GM12878 (cell line): ENCODE results near the gene ARID3A. TPM values are rescaled to one million over a fixed set of nuclear protein-coding genes. Genes with fewer than 3 reads are reported as not detected.

Source experiments
- ATAC-seq: fragments of 200-7000 bp; cut with Tn5 transposase; 3 replicates; pipeline ENCODE4 v1.9.1; 2020; ENCODE audit warnings: mild to moderate bottlenecking, moderate library complexity
- BruUV-seq: library from RNA; stranded (reverse); fragments of 400-500 nt; replicated peaks from 2 replicates; lab custom pipeline; 2021; lab: Mats Ljungman, UMichigan
- CTCF ChIA-PET: fragments of 300-600 bp; sonication (Branson Sonifier 250); formaldehyde crosslinking; extraction: SDS; loops from one replicate; lab custom pipeline; 2021; ENCODE audit warnings: inconsistent platforms; lab: Yijun Ruan, JAX
- POLR2A ChIA-PET: fragments of 350-600 bp; formaldehyde crosslinking; extraction: SDS; loops from one replicate; lab custom pipeline; 2021; ENCODE audit warnings: inconsistent platforms; lab: Charles Lee
- RAD21 ChIA-PET: fragments of 300-600 bp; sonication (Branson Sonifier 250); formaldehyde crosslinking; loops from one replicate; lab custom pipeline; 2023; ENCODE audit warnings: antibody characterized with exemption; ENCODE audit not compliant: unreplicated experiment; lab: Charles Lee
- SMC1A ChIA-PET: fragments of 300-600 bp; sonication (Branson Sonifier 250); formaldehyde crosslinking; loops from one replicate; lab custom pipeline; 2023; ENCODE audit not compliant: unreplicated experiment, uncharacterized antibody; lab: Charles Lee
- DNase-seq: peaks from one replicate; pipeline ENCODE4 v3.0.0-alpha.2; 2011; ENCODE audit warnings: low read depth, low spot score
- FAIRE-seq: peaks from 3 replicates; lab custom pipeline; 2011; peaks lifted over from hg19 to GRCh38; lab: Jason Lieb, UNC
- H2AFZ ChIP-seq: 2 replicates; pipeline ENCODE4 v1.6.0; 2011; ENCODE audit warnings: low read depth, low read length, control low read depth; ENCODE audit not compliant: control insufficient read depth
- H3K27ac ChIP-seq: 2 replicates; pipeline ENCODE4 v1.5.1; 2011; ENCODE audit warnings: control low read depth; ENCODE audit not compliant: control insufficient read depth, insufficient read depth
- H3K27me3 ChIP-seq, 2 experiments: replicated peaks in 1 of 2; 2 replicates each; pipeline versions ENCODE4 v1.6.0 to v1.6.1; 2011; ENCODE audit warnings: low read length in 1 of 2; ENCODE audit not compliant: control insufficient read depth in 2 of 2, insufficient read depth in 2 of 2
- H3K36me3 ChIP-seq, 2 experiments: 2 replicates each; pipeline ENCODE4 v1.5.1; 2011; ENCODE audit warnings: low read length in 1 of 2; ENCODE audit not compliant: control insufficient read depth in 2 of 2, insufficient read depth in 2 of 2
- H3K4me1 ChIP-seq: 2 replicates; pipeline ENCODE4 v1.6.1; 2011; ENCODE audit warnings: mild to moderate bottlenecking, low read length, moderate library complexity, mixed read lengths; ENCODE audit not compliant: control insufficient read depth, insufficient read depth
- H3K4me2 ChIP-seq: 2 replicates; pipeline ENCODE4 v1.6.0; 2011; ENCODE audit warnings: control low read depth; ENCODE audit not compliant: control insufficient read depth, insufficient read depth
- H3K4me3 ChIP-seq: fragments of 200-600 bp; sonication (generic); 2 replicates; pipeline ENCODE4 v1.5.1; 2016
- H3K79me2 ChIP-seq: 2 replicates; pipeline ENCODE4 v1.6.0; 2011; ENCODE audit warnings: low read length; ENCODE audit not compliant: control insufficient read depth, insufficient read depth
- H3K9ac ChIP-seq: 2 replicates; pipeline ENCODE4 v1.8.0; 2011; ENCODE audit warnings: low read length, control low read depth, mixed read lengths; ENCODE audit not compliant: control insufficient read depth, insufficient read depth
- H3K9me3 ChIP-seq: replicated peaks from 3 replicates; pipeline ENCODE4 v1.5.1; 2011; ENCODE audit warnings: mild to moderate bottlenecking, low read length; ENCODE audit not compliant: control insufficient read depth, insufficient read depth
- H4K20me1 ChIP-seq: 2 replicates; pipeline ENCODE4 v1.6.0; 2011; ENCODE audit not compliant: control insufficient read depth, insufficient read depth
- CHD2 ChIP-seq: IDR thresholded peaks from 2 replicates; pipeline ENCODE4 v1.6.1; 2011; ENCODE audit warnings: low read depth, low read length, improper control_type of control experiment, borderline replicate concordance
- DPF2 ChIP-seq: fragments of 450-650 bp; IDR thresholded peaks from 2 replicates; pipeline ENCODE4 v1.6.1; 2017; ENCODE audit warnings: mild to moderate bottlenecking
- NFIC ChIP-seq: IDR thresholded peaks from 2 replicates; pipeline ENCODE4 v1.6.1; 2012; ENCODE audit warnings: low read depth, mild to moderate bottlenecking, inconsistent platforms, low read length, moderate library complexity
- NR2C1 ChIP-seq: fragments of 450-650 bp; IDR thresholded peaks from 2 replicates; pipeline ENCODE4 v1.6.1; 2017; ENCODE audit warnings: antibody characterized with exemption, mild to moderate bottlenecking, moderate library complexity
- NR2F1 ChIP-seq: fragments of 450-650 bp; conservative IDR thresholded peaks from 2 replicates; pipeline ENCODE4 v1.6.1; 2017; ENCODE audit warnings: mild to moderate bottlenecking
- POLR2A ChIP-seq: IDR thresholded peaks from 2 replicates; pipeline ENCODE4 v1.6.1; 2011; ENCODE audit warnings: low read depth, mild to moderate bottlenecking, low read length
- ZNF24 ChIP-seq: fragments of 450-650 bp; IDR thresholded peaks from 2 replicates; pipeline ENCODE4 v1.6.1; 2017; ENCODE audit warnings: antibody characterized with exemption, mild to moderate bottlenecking
- ZZZ3 ChIP-seq: IDR thresholded peaks from 2 replicates; pipeline ENCODE4 v1.6.1; 2011; ENCODE audit warnings: low read depth; ENCODE audit not compliant: control insufficient read depth, insufficient read length
- WGBS: methylation state at CpG from one replicate; pipeline ENCODE4 v1.1.6; 2016; ENCODE audit warnings: low lambda C conversion rate; ENCODE audit not compliant: insufficient replicate concordance, insufficient coverage; ENCODE audit errors: missing lambda C conversion rate; 5-methylcytosine and 5-hydroxymethylcytosine counted together
- in situ Hi-C: fragments of 300-500 bp; cut with MboI; formaldehyde crosslinking; loops from 9 replicates; pipeline ENCODE4 v1.14.3; 2018; ENCODE audit warnings: mixed read lengths
- intact Hi-C: fragments of 100-400 bp; cut with micrococcal nuclease; formaldehyde crosslinking; loops from one replicate; pipeline ENCODE4 v1.14.2; 2022; ENCODE audit not compliant: unreplicated experiment
- polyA plus RNA-seq, 11 experiments: library from polyadenylated mRNA; depleted of rRNA in 4 of 11; unstranded in 6 of 11; stranded (reverse) in 5 of 11; fragments of >200 nt; fragmentation: Nextera tagmentation in 4 of 11; fragmentation: Illumina TruSeq in 1 of 11; extraction: Ambion mirVana in 4 of 11; extraction: Trizol in 1 of 11; gene quantifications; 1 replicate in 1 of 11; 2 replicates in 10 of 11; pipeline versions ENCODE4 v1.2.1 to v1.2.3, GENCODE V29; 2011 to 2016; ENCODE audit warnings: inconsistent platforms in 2 of 11, missing spikeins in 2 of 11, low read depth in 1 of 11
- total RNA-seq, 4 experiments: library from RNA; depleted of rRNA in 3 of 4; stranded (reverse); fragments of >200 nt in 3 of 4; fragmentation: Illumina TruSeq in 1 of 4; extraction: Trizol in 1 of 4; gene quantifications; 2 replicates each; pipeline versions ENCODE4 v1.2.1 to v1.2.3, GENCODE V29; 2013 to 2021

The ARID3A gene
- total and polyA plus RNA-seq, 10 of the 15 experiments (the other 5 are each of a cell fraction or from before 2014, with no cell fraction given), result 0.76 to 70.0 (median 16.7) TPM

DNA sequence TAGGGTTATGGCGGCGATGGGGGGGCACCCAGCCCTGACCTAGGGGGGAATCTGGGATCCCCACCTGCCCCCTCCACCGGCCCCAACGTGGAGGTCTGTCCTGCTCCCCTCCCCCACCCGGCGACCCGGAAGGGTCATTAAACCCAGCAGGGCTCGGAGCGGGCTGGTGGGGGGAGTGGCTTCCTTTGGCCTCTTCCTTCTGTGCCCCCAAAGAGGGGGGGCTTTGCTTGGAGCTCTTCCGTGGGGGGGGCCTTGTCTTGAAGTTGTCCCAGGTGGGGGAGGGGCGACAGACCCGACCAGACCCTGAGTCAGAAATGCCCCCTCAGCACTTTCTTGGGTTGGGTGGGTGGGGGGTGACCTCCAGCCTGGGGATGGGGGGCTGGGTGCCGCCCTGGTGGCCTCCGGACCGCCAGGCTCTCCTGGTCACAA, 1.5 kb downstream of the ARID3A start:
- POLR2A ChIA-PET, result interaction anchor here (0.8 to 1.1 kb wide), 2 partner anchors 9 to 54 kb away, joined by 3 to 5 read pairs; no protein-coding TSS in a partner anchor
- no peaks in the 10 kb centered on the region for H3K9me3 ChIP-seq
- H3K27ac ChIP-seq, result peak overlapping the region; percentile 96
- TF ChIP-seq CHD2, result 0 out of 2 replicates have a peak, but pooled peaks have one; percentile 48
- TF ChIP-seq NFIC, result no peak
- 0 out of 2 replicates have a peak, but pooled peaks have one; percentile 26 for TF ChIP-seq NR2F1
- no peak for TF ChIP-seq ZZZ3
- no peak for TF ChIP-seq ZNF24
- peak; percentile 50 for TF ChIP-seq NR2C1
- TF ChIP-seq DPF2, result 0 out of 2 replicates have a peak, but pooled peaks have one; percentile 5
- 0 out of 2 replicates have a peak, but pooled peaks have one; percentile 10 for TF ChIP-seq POLR2A
- peak overlapping the region; percentile 84 for H3K4me2 ChIP-seq
- H4K20me1 ChIP-seq, result no peaks in the 10 kb centered on the region
- intact Hi-C loops, result loop anchor here (10.0 kb wide), 1 partner anchor 317 kb away; the partner anchor contains the start of genes ATP5F1D and MIDN
- peaks cover 55% of the 10 kb centered on the region for H3K79me2 ChIP-seq
- CTCF ChIA-PET, result interaction anchor here (0.6 kb wide), 1 partner anchor 56 kb away, joined by 3 read pairs; no protein-coding TSS in a partner anchor
- FAIRE-seq (no peak), DNase-seq (no peak), ATAC-seq (no peak)
- H3K9ac ChIP-seq, result peak overlapping the region; percentile 56; the same call in 1 of the 2 replicates
- H2AFZ ChIP-seq, result no peak overlapping the region
- in situ Hi-C loops, result no loop called here
- 0% methylated on average over 7 of the region's 15 CpGs for whole genome bisulfite sequencing
- H3K4me3 ChIP-seq, result peak overlapping the region; percentile 99
- SMC1A ChIA-PET, result no interaction called here
- H3K27me3 ChIP-seq, result no peaks in the 10 kb centered on the region
- peaks cover 16% of the 10 kb centered on the region for H3K4me1 ChIP-seq
- RAD21 ChIA-PET, result interaction anchor here (1.0 kb wide), 1 partner anchor 56 kb away, joined by 3 read pairs; no protein-coding TSS in a partner anchor
- no TSS peak for BruUV-seq
- H3K36me3 ChIP-seq, result peaks cover 4 to 6% of the 10 kb centered on the region in 2 experiments; a peak in 3 of 4 replicates
